Measurements from ENCODE around the gene UGP2.

DNA sequence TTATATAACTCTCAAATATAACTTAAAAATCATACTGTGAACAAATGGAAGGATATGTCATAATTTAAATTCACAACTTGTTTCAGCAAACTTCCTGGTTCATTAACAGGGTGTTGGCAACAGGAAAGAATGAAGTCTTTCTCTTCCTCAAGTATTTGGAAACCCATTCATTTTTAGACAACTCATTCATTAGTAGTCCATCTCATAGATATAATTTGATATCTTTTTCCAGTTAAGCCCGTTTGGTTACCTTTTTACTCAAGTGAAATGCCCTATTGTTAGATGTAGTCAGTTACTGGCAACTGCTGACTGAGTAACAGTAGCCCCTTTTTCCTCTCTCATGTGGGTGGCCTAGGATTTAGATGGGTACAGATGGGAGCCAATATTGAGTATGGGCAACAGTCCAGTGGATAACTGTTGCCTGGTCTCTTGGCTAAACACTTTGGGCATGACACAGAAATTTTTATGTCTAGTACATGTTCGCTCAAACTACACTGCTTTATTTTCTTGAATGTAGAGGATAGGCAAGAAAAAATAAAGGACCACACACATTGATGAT, 4.6 kb upstream of the UGP2 start:
- TF ChIP-seq CREB1 (IDR thresholded peaks at IDR 0.05; ENCODE audit: low read depth) = no peak
- no peak for TF ChIP-seq EGR1 (IDR thresholded peaks at IDR 0.05)
- TF ChIP-seq EP300 (IDR thresholded peaks at IDR 0.05; ENCODE audit: borderline replicate concordance) = no peak
- TF ChIP-seq, protein P1, sequence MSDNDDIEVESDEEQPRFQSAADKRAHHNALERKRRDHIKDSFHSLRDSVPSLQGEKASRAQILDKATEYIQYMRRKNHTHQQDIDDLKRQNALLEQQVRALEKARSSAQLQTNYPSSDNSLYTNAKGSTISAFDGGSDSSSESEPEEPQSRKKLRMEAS (IDR thresholded peaks at IDR 0.05) = no peak
- TF ChIP-seq RAD21 (IDR thresholded peaks at IDR 0.05; ENCODE audit: low read depth) = no peak
- no peak for TF ChIP-seq FOXM1 (IDR thresholded peaks at IDR 0.05; ENCODE audit: borderline replicate concordance, low read depth)

Measured in Ishikawa (cell line).